Right renal cortex interstitium (tissue), 3 donors: Measurements from ENCODE around the gene TMEM88. TPM values are rescaled to one million over a fixed set of nuclear protein-coding genes. Genes with fewer than 3 reads are reported as not detected.
"Not testable (repeated sequence)": the region's sequence is repeated elsewhere in the genome, so short reads cannot be mapped to it uniquely, and the experiment has no call there.

ENCODE experiments used
- DNase-seq, 3 donors: peaks; one replicate each; pipeline ENCODE4 v3.0.0-alpha.2; 2013; ENCODE audit warnings: low read depth in 3 of 3, low spot score in 2 of 3
- polyA plus RNA-seq, 3 donors: library from polyadenylated mRNA; unstranded; fragments of 120-200 nt; gene quantifications; one replicate each; pipeline ENCODE4 v1.2.1, GENCODE V29; 2013; ENCODE audit not compliant: insufficient read length in 3 of 3

TMEM88 gene
- polyA plus RNA-seq, 3 donors, result 19.1 to 27.1 (median 23.0) TPM

DNA sequence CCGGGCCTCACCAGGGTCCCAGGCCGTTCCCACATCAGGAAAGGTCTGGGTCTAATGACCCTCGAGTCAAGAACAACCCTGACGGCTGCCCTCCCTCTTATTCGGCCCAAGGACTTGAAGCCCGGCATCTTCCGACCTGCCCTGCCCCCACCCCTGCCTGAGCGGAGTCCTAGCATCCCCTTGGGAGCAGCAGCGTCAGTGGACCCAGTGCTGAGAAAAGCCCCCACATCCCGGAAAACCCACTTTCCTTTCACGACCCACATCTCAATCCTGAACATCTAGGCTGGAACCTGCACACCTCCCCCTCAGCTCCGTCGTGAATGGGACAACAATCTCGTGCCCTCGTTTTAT, 769 bp downstream of the TMEM88 start:
- DNase-seq, result no peak

DNA sequence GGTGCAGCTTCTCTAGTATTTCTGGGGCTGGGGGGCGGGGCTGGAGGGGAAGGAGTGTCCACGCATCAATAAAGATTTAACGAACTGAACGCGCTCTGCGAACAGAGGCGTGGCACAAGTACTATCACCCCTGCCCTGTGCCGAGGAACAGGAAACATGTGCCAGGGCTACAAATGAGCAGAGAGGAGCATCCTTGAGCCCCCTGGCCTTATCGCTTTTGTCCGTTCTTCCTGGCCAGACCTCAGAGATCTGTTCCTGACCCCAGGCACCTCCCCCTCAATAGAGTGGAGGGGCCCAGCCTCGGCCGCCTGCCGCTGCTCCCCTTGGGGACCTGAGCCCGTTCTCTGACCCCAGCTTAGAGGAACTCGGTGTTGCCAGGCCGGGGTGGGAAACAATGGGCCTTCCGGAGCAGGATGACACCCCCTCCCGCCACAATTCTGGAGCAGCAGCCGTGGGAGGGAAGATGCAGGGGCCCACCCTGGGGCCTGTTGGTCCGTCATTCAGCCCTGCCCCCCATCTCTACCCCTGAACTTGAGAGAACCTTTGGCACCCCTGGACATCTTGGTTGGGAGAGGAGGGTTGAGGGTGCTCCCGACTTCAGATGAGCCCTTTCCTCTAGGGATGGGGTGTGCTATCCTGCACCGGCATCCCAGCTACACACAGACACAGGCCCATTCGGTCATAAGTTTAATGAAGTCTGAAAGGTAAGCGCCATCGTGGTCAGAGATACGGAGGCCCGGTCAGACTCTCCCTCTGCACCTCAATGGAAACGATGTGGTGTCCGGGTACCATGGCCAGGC, 1.3 kb downstream of the TMEM88 start:
- peak in 1 of 3 donors; percentile 33 for DNase-seq

DNA sequence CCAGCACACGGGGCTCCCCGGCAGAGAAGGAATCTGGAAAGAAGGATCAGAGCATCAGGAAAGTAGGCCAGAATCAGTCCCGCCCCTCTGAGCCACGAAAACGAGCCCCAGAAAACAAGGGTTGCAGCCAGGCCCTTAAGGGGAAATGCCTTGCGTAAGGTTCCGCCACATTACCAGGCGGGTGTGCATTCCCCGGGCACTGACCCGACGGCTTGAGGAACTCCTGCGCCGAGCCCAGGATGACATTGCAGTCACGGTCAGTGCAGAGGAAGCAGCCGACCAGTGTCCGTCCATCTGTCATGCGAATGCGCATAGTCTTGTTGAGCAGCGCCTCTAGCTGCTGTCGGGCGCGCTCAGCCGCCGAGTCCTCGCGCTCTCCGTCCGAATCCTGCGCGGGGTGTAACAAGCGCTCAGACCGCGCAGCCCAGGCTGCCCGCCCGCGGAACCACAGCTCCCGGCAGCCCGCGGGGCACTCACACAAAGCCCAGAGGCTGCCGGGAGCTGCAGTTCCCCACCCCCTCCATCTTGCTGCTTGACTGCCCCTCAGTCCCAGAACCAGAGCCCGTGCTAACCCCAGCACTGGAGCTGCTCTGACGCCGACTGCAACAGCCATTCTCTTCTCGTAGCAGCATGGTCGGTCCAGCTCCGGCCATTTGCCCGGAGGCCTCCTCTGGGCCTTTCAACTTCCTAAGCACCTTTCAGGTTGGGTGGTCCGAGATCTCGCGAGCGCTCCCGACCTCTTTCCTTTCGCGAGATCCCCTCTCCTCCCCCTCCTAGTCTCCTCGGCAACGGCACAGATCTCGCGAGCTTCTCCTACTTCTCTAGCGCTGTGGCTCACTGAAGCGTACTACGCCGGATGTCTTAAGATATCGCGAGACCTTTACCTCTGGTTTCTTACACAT, 2.2 kb downstream of the TMEM88 start, which contains the start of gene NAA38:
Gene NAA38, minus strand, starts transcription at position 749 of the 902 bp plus-strand sequence. Its CDS starts 96 bp downstream, at position 653.
- DNase-seq, result peak; percentile 99 to 100 (median 99)

DNA sequence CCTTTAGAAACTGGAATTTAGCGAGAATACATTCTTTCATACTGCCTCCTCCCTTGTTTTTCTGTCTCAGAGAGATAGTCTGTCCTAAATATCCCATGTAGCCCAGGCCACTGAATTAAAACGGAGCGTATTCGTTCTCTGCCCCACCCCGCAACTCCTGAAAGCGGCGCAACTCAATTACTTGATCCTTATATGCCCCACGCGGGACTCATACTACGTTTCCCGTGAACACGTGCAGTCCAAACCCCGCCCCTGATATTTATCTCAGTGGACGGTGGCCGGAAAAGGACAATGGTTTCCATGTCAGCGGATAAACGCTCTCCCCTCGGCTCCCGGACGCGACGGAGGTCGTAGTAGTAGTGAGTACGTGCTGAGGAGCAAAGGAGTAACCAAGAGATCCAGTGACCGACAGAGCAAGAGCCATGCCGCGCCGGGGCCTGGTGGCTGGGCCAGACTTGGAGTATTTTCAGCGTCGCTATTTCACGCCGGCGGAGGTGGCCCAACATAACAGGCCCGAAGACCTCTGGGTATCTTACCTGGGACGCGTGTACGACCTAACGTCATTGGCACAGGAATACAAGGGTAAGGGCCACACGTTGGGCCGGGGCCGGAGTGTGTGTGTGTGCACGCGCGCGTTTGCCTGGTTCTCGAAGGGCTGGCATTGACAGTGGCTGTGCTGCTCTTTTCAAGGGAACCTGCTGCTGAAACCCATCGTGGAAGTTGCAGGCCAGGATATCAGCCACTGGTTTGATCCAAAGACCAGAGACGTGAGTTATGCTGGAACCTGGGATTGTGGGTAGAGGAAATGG, 3.1 kb downstream of the TMEM88 start, which contains the start of gene CYB5D1:
Gene CYB5D1, plus strand, starts transcription at position 291 of the 809 bp plus-strand sequence. Its CDS starts 132 bp downstream, at position 423.
- peak in 1 of 3 donors; percentile 92 for DNase-seq

DNA sequence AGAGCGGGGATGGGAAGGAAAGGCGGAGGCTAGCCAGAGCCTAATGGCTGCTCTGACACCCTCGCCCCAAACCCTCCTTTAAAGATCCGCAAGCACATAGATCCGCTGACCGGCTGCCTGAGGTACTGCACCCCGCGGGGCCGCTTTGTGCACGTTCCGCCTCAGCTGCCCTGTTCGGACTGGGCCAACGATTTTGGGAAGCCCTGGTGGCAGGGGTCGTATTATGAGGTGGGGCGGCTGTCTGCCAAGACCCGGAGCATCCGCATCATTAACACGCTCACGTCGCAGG, 3.6 kb downstream of the TMEM88 start:
- DNase-seq, result no peak

DNA sequence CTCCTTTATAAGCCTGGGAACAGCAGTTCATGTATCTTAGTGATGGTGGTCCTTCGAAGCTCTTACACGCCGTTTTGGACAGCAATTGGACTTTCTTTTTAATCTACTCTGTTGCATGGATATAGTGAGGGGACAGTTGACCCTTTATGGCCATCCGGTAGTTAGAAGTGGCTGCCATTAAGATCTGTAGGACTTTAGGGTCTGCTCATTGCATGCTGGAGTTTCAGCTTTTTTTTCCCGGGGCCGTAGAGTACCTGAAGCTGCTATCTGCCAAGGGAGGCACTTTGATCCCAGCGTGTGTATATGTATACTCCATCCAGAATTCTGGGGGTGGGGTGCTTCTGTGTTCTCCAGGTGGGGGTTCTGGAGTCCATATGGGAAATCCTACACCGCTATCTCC, 4.2 kb downstream of the TMEM88 start:
- no peak for DNase-seq

DNA sequence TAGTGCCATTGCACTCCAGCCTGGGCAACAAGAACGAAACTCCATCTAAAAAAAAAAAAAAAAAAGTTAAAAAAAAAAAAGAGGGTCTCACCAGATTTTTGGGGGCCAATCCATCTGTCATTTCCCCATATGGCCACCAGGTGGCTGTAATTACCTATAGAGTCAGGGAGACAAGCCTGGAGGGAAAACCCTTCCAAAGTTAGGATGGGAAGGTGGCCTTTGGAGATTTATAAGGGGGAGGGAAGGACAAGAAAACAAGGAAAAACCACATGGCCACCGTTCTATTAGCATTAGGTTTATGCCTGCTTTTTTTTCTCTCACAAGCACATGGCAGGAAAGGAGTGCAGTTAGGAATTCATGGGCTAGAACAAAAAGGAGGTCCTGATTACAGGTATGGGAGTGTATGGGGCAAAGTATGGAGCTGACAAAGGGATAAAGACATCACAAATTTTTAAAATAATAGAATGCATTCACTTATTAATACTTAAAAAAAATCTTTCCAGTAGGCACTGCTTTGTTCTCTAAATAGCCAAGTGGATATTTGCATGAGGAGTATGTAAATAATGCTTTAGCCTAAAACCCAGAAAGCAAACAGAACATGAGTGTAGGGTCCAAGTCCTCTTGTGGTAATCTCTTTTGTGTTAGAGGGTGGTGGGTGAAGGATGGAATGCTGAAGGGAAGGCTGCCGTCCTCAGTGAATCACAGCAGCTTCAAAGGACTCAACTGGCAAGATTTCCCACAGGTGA, 8.0 kb downstream of the TMEM88 start:
- DNase-seq, result no peak

DNA sequence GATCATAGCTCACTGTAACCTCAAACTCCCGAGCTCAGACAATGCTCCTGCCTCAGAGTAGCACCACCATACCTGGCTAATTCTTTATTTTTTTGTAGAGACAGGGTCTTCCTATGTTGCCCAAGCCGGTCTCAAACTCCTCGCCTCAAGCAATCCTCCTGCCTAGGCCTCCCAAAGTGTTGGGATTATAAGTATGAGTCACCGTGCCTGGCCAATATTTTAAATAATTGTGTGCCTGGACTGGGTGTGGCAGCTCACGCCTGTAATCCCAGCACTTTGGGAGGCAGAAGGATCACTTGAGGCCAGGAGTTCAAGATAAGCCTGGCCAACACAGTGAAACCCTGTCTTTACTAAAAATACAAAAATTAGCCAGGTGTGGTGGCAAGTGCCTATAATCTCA, 9.5 kb downstream of the TMEM88 start:
- not testable (repeated sequence) for DNase-seq

DNA sequence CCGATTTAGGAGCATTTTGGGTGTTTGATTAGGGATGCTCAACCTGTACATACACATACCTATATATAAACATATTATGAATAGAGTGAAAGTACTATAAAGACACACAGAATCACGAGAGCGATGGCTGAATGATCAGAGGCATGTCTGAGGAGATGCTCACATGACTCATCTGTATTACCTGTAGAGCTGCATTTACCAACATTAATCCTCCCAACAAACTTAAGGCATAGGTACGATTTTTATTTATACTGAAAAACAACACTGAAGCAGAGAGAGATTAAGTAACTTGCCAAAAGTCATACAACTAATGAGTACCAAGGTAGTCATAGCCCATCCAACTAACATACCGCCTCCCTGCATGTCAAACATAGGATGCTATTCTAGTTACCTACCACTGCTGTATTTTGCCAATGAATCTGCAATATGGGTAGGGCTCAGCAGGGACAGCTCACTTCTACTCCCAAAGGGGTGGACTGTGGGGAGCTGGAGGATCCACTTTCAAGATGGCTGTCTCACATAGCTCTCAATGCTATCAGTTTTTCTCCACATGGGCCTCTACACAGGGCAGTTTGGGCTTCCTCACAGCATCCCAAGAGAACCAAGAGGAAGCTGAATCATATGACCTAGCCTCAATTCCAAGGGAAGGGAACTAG, 10.3 kb downstream of the TMEM88 start:
- no peak for DNase-seq

DNA sequence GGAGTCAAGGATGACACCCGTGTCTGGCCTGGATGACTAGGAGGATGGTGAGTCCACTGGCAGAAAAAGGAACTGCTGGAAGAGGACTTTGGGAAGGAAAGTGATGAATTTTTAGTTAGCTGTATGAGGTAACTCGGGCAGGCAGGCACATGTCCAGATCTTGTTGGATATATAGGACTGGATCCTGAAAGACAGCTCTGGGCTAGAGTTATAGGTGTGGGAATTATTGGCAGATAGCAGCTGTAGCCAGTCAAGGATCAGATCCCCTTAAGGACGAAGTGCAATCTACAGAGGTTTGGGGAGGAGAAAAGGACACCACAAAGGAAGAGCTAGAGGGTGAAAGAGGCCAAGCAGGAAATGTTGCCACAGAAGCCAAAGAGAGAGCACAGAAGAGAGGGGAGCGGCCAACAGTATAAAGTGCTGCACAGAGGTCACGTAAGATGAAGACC, 13.0 kb downstream of the TMEM88 start:
- no peak for DNase-seq

DNA sequence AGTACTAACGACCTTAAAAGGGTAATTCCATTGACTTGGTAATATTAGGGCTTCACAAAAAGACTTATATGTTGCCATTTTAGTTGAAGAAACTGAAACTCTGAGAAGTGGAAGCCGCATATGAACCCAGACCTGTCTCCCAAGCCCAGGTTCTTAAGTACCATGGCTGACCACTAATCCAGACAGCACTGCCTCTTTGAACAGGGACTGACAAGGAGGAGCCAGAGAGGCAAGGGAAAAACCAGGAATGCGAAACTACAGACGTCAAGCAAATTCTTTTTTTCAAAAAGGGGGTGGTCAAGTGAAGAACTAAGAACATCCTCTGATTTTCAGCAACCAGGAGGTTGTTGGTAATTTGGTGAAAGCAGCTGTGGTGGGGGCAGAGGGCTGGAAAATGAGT, 18.2 kb downstream of the TMEM88 start:
- no peak for DNase-seq

DNA sequence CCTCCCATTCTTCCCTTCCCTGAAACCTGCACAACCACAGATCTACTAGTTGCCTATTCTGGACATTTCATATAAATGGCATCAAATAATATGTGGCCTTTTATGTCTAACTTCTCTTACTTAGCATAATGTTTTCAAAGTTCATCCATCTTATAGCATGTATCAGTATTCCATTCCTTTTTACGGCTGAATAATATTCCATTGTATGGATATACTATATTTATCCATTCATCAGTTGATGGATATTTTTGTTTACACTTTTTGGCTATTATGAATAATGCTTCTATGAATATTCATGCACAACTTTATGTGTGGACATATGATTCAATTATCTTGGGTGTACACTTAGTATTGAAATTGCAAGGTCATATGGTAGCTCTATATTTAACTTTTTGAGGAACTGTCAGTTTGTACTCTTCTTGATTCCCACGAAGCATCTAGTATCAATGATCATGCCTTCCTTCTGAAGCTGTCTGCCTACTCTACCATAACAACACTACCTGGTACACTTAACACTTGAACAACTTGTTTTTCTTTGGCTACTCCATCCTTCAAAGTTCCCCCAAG, 21.0 kb downstream of the TMEM88 start:
- DNase-seq, result no peak

DNA sequence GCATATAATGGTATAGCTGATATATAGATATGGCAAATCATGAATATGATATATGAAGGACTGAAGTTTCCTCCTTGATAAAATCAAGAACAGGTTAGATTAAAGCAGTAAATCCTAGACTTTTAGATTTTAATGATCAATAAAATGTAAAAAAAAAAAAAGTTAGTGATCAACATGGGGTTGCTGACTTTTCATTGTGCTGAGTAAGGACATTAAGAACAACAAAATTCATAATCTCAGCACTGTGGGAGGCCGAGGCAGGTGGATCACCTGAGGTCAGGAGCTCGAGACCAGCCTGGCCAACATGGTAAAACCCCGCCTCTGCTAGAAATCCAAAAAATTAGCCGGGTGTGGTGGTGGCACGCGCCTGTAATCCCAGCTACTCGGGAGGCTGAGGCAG, 23.4 kb downstream of the TMEM88 start:
- no peak for DNase-seq

DNA sequence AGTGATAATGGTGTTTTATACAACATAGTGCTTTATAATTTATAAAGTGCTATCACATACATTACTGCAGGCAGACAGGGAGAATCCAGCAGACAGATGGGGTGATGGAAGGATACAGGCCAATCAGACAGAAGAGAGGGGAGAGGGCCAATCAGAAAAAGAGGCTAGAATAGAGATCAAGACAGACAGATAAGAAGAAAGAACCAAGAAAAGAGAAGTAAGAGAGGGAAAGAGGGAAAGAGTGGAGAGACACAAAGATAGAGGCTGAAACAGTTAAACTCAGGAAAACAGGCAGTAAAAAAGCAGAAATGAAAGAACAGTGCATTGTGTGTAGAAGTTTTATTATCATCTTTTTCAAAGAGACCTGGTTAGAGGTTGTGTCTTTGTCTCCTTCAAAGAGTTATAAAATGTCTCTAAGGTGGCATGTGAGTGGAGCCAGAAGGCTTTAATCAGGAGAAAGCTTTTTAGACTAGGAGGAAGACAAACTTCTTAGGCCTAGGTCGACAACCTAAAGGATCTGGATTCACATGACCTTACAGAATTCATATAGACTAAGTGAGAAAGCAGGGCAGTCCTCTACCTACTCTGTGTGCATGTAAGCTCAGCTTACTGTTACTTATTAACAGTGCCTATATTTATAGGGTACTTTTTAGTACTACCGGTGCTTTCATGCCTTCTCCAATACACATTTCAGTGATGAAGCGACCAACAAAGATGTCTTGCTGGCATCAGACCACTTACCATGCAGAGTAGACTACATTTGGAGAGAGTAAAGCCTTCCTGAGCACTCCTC, 25.4 kb downstream of the TMEM88 start:
- no peak for DNase-seq

DNA sequence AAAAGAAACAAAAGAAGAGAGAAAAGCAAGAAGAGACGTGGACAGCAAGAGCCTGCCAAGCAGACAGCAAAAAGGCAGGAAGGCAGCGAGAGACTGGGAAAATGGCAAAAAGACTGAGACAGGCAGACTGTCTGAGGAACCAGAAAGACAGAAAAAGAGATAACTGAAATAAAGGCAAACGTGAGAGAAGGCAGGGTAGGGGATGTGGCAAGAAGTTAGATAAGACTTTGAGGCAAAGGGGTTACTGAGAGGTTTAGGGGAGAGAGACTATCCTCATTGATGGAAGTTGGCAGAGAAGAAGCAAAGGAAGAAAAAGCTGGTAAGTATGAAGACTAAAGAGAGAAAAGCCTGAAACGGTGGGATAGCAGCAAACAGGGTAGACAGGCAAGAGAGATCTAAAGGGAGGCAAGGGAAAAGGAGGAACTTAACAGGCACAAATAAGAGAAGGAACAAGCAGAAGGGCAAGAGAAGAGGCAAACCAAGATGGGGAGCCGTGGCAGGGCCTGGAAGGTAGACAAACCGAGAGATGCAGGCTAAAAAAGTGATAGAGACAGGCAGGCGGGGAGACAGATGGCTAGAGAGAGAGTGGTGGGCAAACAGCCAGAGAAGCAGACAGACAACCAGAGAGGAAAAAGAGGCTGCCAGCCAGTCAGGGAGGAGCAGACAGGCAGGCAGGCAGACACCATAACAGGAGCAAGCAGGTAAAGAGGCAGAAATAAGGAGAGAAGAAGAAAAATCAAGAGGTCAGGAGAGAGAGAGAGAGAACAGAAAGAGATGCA, 26.6 kb downstream of the TMEM88 start:
- no peak for DNase-seq

DNA sequence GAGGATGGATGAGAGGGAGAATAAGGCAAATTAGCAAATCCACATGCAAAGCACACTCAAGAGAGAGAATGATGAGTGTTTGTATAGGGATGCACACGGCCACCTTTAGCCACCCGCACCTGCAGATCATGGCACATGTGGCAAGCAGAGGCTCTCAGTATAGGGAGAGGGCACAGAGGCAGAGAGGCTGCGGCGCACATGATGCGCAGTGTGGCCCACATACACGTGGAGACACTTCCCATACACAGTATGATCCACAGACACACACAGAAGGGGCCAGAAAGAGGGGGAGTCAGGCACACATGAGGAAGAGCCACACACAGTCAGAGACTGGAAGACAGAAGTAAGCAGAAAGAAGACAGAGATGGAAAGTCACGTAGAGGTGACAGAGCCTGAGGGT, 27.2 kb downstream of the TMEM88 start:
- no peak for DNase-seq

DNA sequence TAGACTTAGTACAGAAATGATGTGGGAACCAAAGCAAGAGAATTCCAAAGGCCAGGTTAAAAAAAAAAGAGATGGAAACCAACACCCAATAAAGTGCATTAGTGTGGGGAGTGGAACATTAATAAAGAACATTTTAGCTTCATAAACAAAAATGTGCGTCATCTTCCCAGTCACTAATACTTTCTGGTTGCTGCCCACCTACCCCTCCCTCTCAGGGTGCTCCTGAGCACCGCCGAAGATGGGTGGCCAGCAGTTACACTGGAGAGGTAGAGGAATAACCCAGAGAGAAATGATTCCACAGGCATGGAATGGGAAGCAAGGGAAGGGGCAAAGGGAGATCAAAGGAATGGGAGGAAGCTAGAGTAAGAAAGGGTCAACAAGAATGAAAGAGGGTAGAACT, 27.8 kb downstream of the TMEM88 start:
- no peak for DNase-seq
